Testis (tissue), 2 donors: ENCODE measurements around the gene ARFGAP1.

Source experiments
- CTCF ChIP-seq, 3 experiments: fragments of 450-650 bp in 2 of 3; fragments of 200-600 bp in 1 of 3; sonication (generic) in 1 of 3; IDR thresholded peaks; one replicate each; pipeline ENCODE4 v1.5.1; 2016 to 2019; ENCODE audit warnings: antibody characterized with exemption in 3 of 3, mild to moderate bottlenecking in 2 of 3, moderate library complexity in 1 of 3
- POLR2A ChIP-seq: fragments of 450-650 bp; IDR thresholded peaks from one replicate; pipeline ENCODE4 v1.6.1; 2017; ENCODE audit warnings: antibody characterized with exemption, mild to moderate bottlenecking, moderate library complexity

DNA sequence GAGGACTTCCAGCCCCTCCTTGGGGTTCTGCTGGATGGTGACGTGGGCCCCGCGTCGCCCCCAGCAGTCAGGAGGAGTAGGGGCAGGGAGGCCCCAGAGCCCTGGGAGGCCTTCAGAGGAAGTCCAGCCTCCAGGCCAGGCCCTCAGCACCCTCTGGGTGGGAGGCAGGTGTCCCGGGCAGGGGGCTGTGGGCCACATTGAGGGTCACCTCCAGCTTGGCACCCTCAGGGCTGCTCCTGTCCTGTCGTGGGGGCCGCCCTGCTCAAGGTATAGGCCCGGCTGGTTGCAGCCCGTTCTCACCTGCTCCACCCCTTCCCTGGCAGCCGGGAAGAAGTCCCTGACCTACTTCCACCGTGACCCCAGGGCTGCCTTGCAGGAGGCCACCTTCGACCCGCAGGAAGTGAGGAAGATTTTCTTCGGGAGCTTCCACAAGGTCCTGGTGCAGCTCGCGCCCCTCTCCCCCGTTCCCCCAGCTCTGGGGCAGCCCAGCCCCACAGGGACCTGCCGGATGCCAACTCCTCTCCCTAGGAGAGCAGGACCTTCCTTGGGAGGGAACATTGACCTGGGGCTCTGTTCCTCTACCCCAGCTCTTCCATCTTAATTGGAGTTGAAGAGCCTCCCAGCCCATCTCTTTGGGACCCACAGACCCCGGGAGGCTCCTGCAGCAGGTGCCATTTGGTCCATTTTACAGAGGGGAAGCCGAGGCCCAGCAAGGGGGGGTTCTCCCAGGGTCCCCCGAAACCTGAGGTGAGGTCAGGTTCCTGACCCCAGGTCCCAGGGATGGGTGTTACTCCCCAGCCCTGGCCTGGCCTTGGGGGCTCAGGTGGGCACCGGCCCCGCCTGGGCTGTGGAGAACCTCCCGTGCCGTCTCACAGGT, 46.8 kb downstream of the ARFGAP1 start:
- TF ChIP-seq CTCF (IDR thresholded peaks at IDR 0.05) (no peak), POLR2A (no peak)
